LoVo (cell line): Measurements from ENCODE around the gene SPG21.
A peak's percentile ranks its signal among the peaks of the same experiment; 100 is the strongest.
"Not testable (repeated sequence)": the region's sequence is repeated elsewhere in the genome, so short reads cannot be mapped to it uniquely, and the experiment has no call there.

Experiments
- DNase-seq: peaks from one replicate; pipeline ENCODE4 v3.0.0-alpha.2; 2016; ENCODE audit warnings: low spot score

The SPG21 gene

GRCh38 chr15:64989416-64990167, at the start of gene SPG21:
SPG21 (minus strand) TSS chr15:64989914; CDS start chr15:64983569, 6,345 bp downstream.
- peak; percentile 98 for DNase-seq

DNA sequence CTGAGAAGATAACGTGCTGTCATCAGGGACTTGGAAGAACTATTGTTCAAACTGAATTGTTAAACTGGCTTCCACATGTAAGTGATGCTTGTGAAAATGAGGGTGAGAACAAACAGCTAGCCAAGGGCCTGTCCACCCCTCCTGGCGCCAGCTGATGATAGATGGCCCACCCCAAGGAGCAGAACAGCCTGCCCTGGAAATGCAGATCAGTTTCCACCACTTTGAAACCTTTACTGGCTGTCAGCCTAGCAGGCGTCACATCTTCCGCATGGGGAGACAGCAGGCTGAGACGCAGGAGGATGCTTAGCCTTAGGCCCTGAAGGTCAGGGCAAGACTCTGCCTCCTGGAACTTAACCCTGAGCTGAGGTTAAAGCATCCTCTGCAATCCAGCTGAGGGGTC, 49.1 kb upstream of the SPG21 start:
- no peak for DNase-seq

DNA sequence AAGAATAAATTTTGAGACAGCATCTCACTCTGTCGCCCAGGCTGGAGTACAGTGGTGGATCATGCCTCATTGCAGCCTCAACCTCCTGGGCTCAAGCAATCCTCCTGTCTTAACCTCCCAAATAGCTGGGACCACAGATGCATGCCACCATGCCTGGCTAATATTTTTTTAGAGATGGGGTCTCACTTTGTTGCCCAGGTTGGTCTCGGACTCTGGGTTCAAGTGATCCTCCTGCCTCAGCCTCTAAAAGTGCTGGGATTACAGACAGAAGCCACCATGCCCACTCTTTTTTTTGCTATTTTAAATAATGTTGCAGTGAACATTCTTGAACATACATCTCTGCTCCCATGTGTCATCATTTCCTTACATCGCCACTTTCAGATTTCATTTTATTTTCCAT, 48.7 kb upstream of the SPG21 start:
- no peak for DNase-seq

DNA sequence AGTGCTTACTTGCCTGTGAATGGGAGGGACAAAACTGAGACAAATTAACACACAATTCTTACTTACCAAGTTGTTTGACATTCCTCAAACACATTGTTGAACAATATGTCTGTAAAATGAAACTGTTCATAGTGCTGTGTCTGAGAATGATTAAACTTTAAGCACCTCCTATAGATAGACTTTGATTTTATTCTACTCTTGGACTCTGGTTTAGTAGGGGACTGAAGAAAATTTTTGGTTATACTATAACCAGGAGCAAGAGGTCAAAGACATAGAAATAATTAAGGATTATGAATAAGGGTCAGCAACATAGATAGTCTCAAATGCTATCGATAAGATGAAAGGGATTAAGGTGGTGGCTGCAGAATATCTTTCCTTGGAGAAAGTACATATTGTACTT, 47.6 kb upstream of the SPG21 start:
- no peak for DNase-seq

- no peak for DNase-seq
These were observed 45.0 kb upstream of the SPG21 start for GRCh38 chr15:65034719-65035118.

DNA sequence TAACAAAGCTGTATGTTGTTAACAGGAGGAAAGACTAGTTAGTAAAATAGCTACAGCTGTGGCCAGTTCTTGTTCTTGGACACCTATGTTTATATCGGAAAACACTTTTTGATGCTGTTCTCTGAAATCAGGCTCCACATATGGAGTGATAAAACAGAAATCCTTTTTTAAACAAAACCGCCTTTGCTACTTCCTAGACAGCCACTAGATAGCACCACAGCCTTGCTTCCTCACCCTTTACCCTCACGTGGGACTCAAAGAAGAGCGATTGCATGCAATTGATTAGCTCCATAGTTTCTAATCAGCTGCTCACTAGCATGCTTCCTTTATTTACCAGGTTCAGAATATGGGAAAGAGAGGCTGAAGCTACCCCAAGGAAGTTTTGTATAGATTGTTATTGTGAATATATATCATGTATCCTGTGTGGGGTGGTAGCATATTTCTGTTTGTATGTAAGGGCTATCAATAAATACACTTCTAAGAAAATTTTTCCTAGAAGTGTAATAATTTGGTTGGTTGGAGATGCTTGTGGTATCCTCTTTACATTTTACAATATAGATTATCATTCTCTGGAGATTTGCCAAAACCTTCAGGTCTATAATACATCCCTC, 44.0 kb upstream of the SPG21 start:
- DNase-seq = peak; percentile 49

DNA sequence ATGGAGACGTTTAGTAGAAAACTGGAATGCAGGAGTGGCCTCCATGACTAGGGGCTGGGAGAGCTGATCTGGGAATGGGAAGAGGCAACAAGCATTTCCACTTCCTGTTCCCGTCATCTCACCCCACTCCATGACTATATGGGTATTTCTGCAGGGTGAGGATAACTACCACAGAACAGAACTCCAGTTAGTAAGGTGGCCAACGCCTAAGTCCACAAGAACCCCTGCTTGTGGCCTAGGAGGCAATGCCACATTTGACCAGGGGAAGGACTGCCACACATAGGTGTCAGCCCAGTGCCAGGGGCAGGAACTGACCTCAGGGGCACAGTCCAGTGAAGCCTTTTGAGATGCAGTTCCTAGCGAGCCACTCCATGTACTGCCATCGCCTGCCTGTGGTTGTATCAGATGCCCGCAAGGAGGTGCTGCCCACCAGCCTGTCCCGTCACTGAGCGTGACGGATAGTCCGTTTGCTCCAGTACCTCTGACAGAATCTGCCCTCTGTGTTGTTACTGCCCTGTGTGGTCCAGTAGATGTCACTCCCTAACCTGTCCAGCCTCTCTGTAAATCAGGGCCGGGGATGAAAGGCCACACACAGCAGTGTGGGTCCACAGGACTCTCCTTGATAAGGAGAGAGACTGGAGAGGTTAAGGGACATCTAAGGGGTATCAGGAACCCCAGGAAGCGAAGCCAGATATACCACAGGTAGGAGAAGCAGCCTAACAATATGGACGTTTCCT, 43.3 kb upstream of the SPG21 start:
- DNase-seq = peak; percentile 51

GRCh38 chr15:65029736-65030208, 40.1 kb upstream of the SPG21 start:
- DNase-seq = no peak

- peak; percentile 92 for DNase-seq
These were observed 39.4 kb upstream of the SPG21 start, which contains the start of gene MTFMT for GRCh38 chr15:65028921-65029735. MTFMT (minus strand) TSS chr15:65029639; CDS start chr15:65029613, 26 bp downstream.

DNA sequence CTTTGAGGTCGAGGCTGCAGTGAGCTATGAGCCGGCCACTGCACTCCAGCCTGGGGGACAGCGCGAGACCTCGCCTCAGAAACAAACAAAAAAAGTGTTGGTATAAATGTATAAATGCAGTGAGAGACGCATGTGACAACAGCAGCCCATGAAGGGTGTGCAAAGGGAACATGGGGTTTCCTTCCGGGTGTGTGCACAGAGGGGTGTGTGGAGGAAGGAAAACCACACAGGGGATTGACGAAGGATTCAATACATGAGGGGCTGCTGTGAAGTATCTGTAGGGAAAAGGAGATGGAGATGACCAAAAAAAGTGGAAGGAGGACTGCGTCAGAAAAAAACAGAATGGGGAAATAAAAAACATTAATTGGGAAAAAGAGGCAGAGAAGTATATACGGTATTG, 38.6 kb upstream of the SPG21 start:
- no peak for DNase-seq

DNA sequence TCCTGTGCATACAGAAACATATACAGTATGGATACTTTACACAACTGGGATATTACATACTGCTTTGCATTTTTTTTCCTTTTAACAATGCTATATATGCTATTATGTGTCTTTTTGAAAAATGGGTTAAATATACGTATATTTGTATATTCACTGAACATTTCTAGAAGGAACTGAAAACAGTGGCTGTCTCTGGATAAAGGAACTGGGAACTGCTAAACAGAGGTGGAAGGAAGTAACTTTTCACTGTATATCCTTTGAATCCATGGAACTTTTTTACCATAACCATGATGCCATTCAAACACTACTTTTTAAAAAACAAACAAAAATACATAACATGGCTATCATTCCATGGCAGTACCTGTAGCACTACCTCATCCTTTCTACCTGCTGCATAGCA, 37.9 kb upstream of the SPG21 start:
- DNase-seq = no peak

GRCh38 chr15:65026756-65027155, 37.0 kb upstream of the SPG21 start:
- DNase-seq = no peak

DNA sequence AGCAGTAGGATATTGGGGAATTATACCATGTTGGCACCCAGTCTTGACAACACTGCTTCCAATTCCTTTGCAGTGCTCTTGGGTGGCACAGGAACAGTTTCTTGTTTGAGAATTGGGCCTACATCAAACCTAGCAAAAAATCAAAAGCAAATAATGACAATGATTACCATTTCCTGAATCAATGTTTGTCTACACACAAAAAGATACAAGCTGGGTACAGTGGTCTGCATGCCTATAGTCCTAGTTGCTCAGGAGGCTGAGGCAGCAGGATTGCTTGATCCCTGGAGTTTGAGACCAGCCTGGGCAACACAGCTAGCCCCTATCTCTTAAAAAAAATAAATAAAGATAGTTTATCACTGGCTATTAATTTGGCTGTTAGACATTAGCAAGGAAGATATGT, 31.8 kb upstream of the SPG21 start:
- no peak for DNase-seq

DNA sequence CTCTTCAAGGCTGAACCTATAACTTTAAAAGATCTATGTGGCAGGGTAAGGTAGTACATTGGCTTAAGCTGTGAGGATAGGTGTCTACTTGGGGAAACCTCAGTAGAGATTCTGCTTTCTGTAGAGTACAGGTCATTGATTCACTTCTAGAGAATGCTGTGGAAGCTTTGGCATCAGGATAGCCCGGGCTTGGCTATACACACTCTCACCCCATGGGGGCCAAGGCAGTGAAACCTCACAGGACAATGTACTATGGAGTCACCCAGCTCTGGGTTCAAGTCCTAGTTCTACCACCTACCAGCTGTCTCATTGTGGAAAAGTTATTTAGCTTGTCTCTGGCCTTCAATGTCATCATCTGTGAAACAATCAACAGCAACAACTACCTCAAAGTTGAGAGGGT, 30.7 kb upstream of the SPG21 start:
- no peak for DNase-seq

GRCh38 chr15:65011198-65011597, 21.5 kb upstream of the SPG21 start:
- DNase-seq = not testable (repeated sequence)

DNA sequence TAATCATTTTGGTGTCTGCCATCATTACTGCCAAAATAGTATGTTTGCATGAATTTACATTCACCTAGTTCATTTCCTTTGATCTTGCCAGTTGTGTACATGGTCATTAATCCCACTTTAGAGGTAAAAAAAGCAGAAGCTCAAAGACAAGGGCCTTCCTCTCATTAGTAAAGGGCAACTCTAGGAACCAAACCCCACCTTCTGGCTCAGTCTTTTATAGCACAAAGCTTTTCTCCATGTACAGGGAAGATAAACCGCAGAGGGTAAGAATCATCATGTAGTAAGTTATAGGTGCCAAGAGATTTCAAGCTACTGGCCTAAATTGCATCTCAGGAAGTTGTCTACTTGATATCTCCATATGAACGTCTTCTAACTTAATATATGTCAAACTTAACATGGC, 19.3 kb upstream of the SPG21 start:
- no peak for DNase-seq

GRCh38 chr15:65006876-65007275, 17.2 kb upstream of the SPG21 start:
- DNase-seq = no peak

GRCh38 chr15:65004993-65005392, 15.3 kb upstream of the SPG21 start:
- no peak for DNase-seq

DNA sequence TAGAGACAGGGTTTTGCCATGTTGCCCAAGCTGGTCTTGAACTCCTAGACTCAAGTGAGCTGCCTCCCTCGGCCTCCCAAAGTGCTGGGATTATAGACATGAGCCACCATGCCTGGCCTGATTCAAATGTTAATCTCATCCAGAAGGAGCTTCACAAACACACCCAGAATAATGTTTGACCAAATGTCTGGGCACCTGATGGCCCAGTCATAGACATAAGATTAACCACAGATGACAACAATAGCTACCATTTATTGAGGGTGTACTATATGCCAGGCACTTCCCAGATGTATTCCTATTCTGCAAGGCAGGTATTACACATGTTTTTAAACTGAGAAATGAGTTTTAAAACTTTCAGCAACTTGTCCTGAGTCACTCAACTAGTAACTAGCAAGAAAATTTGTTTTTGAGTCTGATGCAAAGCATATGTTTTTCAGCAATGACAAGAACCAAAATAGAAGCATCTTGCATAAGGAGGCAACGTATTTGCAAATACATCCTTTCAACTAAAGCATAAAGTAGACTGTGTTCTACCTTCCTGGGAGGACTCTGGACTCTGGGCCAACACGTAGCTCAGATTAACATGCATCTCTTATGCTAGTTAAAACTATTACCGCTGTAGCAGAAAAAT, 8.1 kb upstream of the SPG21 start:
- no peak for DNase-seq

- no peak for DNase-seq
These were observed 7.4 kb upstream of the SPG21 start for GRCh38 chr15:64997066-64997465.

DNA sequence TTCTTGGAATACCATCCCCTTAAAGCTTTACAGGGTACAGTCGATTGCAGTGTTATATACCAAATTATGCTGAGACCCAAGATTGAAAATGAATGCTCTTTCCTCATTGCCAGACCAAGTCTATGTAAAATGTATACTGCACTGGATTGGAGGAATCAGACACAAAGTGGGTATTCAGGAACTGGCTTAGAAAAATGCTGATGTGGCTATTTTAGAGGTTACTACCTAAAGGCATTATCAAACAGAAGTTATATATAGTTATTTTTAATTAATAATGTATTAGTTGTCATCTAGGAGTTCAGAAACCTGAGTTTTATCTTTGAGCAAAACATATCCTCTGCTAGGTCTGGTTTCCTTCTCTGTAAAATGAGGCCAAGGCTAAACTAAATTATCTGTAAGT, 3.6 kb upstream of the SPG21 start:
- no peak for DNase-seq
